HG03460 (cell line): Measurements from ENCODE around the gene TANGO2.

Experiments
- ATAC-seq: cut with Tn5 transposase; IDR thresholded peaks from one replicate; pipeline ENCODE4 v1.9.1; 2021; ENCODE audit not compliant: unreplicated experiment

TANGO2 gene

DNA sequence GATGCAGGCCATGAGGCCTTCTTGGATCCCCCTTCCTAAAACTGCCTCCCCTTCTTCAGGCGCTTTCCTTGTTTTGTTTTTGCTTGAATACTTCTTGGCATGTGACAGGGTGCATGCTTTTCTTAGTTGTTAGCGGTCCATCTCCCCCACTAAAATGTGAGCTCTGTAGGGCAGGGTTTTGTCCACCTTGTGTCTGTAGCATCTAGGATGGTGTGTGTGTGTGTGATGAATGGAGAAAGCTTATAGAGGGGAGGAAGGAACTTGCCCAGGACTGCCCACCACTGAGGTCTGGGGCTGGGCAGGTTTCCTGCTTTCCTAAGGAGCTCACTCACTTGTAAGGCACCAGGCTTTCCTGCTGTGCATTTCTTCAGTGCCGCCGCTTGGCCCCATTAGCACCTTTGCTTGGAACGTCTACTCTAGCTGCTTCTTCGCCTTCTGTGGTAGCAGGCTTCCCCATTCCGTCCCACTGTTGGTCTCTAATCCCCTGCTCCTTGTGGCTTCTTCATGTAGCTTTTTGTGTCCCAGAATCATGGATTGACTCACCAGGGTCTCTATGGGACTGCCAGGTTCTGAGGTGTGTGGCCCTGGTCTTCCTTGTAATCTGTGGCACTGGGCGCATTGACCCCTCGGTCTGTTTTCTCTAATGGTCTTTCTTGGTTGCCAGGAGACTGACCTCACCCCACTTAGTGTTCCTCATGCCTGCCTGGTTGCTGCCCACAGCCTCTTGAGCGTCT, 62.4 kb downstream of the TANGO2 start:
- ATAC-seq: no peak

DNA sequence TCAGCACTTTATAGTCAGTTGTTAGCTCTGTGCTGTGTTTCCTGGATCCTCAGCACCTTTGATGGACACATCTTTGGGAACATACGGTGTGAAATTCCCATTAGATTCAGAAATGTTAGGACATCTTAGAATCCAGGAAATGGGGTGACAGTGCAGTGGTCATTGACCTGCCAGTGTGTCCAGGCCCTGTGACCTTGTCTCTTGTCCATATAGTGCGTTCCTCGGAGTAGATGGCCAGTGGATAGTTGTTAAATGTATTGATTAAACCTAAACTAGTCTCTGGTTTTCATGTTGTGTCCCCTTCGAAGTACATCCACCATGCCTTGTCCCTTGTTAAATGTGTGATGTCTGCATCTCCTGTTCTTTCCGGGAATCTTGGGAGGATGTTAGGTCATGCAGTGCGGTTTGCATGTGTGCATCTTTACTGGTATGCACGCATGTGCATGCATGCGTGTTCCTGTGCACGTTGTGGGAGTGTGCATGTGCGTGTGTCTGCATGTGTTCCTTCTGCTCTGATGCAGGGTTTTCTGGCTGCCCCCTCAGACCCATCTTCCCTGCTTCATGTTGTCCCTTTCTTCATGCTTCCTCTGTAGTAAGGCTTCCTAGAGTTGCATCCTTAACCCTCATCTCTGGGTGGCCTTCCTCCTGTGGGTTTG, 63.1 kb downstream of the TANGO2 start:
- no peak for ATAC-seq

DNA sequence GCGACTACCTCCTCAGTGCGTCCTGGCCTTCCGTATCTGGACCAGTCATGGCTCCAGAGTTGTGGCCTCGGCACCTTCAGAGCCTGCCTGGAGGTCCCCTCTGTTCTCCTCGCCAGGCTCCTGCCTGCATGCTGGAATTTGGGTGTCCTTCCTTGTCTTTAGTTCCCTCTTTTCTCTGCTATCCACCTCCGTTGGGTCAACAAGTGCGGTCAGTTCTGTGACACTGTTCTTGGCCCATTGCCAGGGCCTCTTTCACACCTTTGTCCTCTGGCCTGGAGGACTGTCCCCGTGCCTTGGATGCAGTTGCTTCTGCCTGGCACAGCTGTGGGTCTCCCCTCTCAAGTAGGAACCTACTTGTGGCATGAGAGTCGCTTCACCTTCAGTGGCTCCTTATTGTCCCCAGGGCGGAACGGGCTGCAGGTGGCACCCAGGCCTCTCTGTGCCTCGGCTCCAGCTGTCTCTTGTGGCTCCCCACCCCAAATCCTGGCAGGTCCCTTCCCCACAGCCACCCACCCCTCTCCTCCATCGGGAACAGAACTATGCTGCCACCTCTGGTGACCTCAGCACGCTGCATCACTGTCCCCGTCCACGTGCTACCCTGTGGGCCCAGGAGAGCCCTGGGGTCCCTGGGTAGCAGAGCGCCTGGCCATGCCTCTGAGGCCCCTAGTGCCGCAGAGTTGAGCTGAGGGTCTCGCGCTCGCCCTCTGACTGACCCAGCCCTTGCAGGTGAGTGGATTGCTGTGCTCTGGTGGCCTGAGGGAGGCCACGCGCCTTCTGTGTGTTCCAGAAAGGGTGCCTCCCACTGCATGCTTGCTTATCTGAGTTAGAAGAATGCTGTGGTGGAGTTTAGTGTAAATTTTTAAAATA, 63.9 kb downstream of the TANGO2 start:
- ATAC-seq: no peak

GRCh38 chr22:20085651-20086050, 64.7 kb downstream of the TANGO2 start:
- ATAC-seq: no peak

DNA sequence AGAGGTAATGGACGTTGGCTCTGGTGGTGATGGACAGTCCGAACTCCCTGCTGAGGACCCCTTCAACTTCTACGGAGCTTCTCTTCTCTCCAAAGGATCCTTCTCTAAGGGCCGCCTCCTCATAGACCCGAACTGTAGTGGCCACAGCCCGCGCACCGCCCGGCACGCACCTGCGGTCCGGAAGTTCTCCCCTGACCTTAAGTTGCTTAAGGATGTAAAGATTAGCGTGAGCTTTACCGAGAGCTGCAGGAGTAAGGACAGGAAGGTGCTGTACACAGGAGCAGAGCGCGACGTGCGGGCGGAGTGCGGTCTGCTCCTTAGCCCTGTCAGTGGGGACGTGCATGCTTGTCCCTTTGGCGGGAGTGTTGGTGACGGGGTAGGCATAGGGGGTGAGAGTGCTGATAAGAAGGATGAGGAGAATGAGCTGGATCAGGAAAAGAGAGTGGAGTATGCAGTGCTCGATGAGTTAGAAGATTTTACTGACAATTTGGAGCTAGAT, 65.2 kb downstream of the TANGO2 start:
- ATAC-seq: no peak

DNA sequence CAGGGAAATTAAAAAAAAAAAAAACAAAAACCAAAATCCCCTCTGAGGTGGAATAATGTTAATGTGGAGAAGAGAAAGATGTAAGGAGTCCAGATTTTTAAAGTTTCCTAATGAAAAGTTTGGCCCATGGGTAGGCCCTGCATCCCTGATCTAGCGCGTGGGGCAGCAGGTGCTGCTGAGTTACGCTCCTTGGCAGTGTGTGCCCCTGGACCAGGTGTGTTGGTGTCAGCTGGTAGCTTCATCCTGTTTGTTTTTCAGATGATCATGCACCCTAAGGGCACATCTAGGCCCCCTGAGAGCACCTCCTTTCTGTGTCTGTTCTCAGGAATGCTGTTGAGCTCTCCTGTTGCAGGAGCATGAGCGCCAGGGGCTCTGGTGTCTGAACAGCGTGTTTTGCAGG, 65.9 kb downstream of the TANGO2 start:
- no peak for ATAC-seq

- ATAC-seq: no peak
Measured at GRCh38 chr22:20087319-20088262, 66.7 kb downstream of the TANGO2 start.

GRCh38 chr22:20088263-20088648, 67.3 kb downstream of the TANGO2 start:
- ATAC-seq: no peak

GRCh38 chr22:20089226-20089976, 68.5 kb downstream of the TANGO2 start:
- ATAC-seq: no peak

DNA sequence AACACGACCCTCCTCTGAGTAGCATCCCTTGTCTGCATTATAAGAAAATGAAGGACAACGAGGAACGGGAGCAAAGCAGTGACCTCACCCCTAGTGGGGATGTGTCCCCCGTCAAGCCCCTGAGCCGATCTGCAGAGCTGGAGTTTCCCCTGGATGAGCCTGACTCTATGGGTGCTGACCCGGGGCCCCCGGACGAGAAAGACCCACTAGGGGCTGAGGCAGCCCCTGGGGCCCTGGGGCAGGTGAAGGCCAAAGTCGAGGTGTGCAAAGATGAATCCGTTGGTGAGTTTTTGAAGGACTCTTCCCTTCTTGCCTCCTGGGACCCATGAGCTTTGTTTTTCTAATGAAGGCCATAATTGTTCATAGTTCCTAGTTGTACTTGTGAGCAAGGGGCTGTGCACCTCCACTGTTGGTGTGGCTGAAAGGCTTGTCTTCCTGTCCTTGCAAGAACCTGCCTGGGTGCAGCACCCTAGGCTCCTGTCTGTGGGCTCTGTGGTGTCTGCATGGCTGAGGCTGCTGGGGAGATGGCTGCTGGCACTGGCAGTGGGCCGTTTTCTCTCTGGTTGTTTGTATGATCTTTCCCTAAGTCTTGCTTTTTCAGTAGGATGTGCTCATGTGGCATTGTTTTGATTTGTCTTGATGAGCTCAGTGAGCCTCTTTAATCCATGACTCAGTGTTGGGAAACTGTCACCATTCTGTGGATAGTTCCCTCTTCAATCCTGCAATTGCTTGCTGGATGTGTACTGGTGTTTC, 69.2 kb downstream of the TANGO2 start:
- ATAC-seq: no peak

GRCh38 chr22:20090730-20091240, 69.9 kb downstream of the TANGO2 start:
- ATAC-seq: no peak

GRCh38 chr22:20091690-20092476, 71.0 kb downstream of the TANGO2 start:
- ATAC-seq: no peak

- ATAC-seq: no peak
Measured at GRCh38 chr22:20092477-20092854, 71.6 kb downstream of the TANGO2 start.

DNA sequence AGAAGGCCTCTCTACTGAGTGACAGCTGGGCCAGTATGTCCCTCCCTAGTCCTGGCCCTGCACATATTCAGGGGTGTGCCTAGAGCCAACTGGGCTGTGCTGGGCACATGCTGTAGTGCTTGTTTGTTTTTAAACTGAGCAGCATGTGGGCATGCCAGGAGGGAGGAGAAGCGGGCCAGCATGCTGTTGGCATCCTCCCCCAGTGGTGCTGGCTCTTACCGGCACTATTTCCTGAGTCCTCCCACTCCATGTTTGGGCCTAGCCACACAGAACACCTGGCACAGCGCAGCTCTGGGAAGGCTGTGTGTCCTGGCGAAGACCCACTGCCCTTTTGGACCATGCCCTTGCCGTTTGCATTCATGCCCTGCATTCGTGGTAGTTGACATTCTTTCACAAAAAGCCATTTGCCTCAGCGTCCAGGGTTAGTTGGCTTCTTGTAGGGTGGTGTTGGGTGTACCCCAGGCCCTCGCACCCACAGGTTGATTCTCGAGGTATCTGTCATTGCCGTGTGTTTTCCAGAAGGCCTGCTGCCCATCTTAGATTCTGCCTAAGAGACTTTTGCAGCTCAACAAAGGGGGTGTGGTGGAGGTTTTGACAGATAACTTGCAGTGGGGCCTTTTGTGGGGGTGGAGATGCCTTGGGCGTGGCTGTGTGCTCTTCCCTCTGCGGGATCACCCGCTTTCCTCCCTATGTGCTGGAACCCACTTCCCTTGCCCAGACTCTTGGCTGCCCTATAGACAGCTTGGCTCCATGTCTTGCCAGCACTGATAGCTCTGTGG, 72.7 kb downstream of the TANGO2 start:
- no peak for ATAC-seq

DNA sequence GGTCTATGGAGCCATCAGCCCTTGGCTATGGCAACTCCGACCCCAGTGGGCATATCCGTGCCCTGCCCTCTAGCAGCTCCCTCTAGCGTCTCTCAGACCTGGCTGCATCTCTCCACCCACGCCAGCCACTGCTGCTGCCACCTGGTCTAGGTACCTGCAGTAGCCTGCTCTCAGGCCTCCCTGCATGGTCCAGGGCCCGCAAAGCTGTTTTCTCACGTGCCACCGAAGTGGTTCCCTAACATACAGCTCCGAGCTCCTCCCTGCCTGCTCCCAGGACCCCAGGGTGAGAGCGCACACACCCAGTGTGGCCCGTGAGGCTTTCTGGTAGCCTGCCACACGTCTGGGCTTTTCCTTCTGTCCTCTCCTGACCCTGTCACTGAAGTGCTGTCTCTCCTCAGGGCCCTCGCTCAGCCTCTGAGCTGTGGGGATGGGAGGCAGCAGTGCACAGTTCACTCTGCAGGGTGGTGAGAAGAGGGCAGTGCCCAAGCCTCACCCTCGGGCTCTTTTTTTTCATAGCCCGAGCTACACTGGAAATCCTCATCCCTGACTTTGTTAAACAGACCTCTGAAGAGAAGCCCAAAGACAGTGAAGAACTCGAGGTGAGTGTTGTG, 73.4 kb downstream of the TANGO2 start:
- no peak for ATAC-seq

GRCh38 chr22:20095521-20095920, 74.6 kb downstream of the TANGO2 start:
- no peak for ATAC-seq
